ENCODE results near the gene GNG13.

Gene GNG13

DNA sequence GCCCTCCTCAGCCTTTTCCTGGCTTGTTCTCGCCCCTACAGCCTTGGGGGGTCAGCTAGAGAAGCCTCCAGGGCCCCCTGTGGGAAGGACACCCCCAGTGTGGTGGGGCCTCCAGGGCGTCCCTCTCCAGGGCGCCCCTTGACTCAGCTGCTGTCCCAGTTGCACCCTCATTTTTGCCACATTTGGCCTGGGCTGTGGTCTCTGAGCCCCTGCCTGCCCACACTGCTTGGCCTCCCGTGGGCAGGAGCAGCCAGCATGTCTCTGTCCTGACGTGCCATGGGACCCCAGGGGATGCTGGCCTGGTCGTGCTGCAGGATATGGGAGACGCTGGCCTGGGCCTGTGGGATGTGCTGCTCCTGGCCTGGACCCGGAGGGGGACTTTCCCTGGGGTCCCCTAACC, 7.1 kb downstream of the GNG13 start:
- DNase-seq: no peak

- no peak for DNase-seq
Measured at GRCh38 chr16:792221-792995, 8.1 kb downstream of the GNG13 start.

DNA sequence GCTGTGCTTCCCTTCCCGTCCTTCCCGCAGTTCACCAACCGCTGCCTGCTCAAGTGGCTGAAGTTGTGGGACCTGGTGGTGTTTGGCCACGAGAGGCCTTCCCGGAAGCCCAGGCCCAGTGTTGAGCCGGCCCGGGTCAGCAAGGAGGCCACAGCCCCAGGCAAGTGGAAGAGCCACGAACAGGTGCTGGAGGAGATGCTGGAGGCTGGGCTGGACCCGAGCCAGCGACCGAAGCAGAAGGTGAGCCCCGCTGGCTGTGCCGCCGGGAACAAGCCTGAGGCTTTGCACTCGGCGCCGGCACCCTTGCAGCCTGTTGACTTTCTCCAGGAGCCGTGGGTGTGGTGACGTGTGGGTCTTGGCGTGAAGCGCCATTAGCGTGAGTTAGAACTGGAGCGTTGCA, 9.4 kb downstream of the GNG13 start:
- DNase-seq: no peak

- no peak for DNase-seq
Measured at GRCh38 chr16:790086-790485, 10.4 kb downstream of the GNG13 start.

DNA sequence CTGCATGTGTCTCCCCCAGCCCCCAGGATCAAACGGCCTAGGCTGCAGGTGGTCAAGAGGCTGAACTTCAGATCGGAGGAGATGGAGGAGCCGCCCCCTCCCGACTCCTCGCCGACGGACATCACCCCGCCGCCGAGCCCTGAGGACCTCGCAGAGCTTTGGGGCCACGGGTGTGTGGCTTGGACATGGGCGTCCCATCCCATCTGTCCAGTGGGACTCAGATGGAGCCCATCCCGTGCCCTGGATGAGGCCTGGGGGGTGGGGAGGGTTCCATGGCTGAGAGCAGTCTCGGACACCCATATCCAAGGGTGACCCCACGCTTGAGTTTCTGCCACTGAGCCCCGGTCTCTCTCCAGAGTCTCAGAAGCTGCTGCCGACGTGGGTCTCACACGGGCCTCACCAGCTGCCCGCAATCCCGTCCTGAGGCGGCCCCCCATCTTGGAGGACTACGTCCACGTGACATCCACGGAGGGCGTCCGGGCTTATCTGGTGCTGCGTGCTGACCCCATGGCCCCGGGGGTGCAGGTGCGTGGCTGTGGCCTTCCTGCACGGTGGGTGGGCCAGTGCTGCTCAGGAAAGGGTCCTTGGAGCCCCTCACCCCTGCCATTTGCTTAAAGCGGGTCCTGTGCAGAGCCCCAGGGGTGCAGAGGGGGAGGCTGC, 11.2 kb downstream of the GNG13 start:
- DNase-seq: no peak

- DNase-seq: peak; percentile 70
Measured at GRCh38 chr16:788399-789126, 12.0 kb downstream of the GNG13 start, which contains the start of gene CHTF18. Gene CHTF18 (plus strand): TSS chr16:788620. CDS start chr16:788685, 65 bp downstream.

DNA sequence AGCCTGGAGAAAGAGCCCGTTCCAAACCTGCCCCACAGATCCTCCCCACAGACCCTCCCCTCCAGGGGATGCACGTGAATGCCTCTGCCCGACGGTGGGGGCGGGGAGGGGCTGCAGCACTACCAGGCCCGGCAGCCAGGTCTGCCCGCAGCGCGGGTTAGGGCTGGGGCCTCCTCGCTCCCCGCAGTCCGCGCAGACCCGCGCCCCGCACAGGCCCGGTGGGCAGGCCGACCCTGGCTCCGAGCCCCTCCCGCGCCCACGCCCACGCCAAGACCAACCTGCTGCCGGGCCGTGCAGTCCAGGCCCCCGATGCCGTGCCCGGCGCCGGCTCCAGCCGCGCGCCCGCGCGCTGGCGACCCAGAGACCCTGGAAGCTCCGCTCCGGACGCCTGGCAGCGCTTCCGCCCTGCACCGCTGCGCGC, 12.5 kb downstream of the GNG13 start, which contains the start of gene RPUSD1:
TSS of gene RPUSD1 (minus strand) at position 404 of the 421 bp plus-strand sequence. CDS start 644 bp downstream, outside the sequence.
- DNase-seq: no peak

DNA sequence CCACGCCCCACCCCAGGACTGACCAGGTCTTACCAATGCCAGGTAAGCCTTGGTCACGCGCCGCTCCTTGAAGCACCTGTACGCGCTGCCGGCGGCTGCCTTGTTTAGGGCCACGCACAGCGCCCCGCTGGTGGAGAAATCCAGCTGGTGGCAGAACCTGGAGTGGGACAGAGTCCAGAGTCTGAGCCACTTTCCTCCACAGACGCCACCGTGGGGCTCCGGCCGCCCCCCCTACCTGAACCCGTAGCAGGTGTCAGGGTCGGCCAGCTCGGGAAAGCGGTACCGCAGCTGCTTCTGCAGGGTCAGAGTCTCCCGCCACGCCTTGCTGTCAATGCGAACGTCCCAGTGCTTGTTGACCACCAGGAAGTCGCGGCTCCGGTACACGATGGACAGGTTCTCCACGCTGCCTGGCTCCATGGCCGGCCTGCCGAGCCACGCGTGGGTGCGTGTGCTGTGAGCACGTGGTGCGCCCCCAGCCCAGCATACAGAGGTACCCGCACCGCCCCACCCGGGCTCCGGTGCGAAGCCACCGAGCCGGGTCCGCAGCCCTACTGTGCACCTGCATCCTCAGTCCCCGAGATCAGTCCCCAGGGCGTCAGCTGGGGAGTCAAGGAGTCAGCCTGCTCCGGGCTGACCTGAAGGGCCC, 13.1 kb downstream of the GNG13 start:
- no peak for DNase-seq

DNA sequence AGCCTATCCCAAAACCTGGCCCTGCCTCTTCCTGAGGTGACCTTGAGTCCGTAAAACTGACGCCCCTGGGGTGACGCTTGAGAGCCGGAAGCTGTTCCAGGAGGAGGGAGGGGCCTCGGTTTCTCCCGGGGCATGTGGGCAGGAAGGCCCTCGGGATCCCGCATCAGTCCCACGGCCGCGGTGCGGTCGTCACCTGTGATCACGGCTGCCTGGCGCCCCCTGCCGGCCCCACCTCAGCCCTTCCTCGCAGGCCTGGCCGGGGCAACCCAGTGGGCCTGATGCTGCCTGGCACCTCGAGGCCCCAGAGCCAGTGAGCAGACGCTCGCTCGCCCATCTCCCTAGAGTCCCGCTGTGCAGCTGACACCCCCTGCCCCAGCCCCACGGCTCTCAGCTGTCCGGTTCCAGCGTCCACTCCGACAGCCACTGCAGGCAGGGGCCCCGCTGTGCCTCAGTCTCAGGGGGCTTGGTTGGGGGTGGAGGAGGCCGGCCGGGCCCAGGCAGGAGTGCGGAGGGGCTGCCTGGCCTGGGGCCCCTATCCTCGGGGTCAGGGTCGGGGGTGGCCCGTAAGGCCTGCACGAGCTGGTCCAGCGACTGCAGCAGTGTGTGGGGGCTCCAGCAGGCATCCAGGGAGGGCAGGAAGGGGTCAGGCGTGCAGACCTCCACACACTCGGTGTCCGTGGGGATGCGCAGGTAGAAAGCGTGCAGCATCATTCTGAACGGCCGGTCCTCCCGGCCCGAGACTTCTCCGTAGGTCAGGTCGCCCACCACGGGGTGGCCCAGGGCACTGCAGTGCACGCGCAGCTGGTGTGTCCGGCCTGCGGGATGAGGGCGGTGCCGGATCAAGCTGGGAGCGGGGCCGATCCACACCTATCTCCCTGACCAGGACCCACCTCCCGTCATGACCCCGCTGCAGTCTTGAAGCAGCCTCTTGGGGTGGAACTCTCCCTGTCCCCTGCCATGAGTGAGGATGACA, 14.7 kb downstream of the GNG13 start:
- DNase-seq: no peak

DNA sequence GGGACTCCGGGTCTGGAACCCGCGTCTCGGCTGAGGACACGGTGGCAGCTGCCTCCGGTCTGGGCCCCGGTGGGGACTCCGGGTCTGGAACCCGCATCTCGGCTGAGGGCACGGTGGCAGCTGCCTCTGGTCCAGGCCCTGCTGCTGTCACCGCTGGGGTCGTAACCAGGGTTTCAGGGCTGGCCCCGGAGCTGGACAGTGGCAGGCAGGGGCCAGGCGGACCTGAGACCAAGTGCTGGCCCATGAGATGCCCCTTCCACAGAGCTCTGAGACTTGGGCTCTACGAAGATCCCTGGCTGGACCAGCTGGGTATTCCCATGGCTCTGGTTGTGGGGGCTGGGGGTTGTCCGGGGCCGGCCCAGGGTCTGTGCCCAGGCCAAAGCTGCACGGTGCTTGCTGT, 16.1 kb downstream of the GNG13 start:
- no peak for DNase-seq

DNA sequence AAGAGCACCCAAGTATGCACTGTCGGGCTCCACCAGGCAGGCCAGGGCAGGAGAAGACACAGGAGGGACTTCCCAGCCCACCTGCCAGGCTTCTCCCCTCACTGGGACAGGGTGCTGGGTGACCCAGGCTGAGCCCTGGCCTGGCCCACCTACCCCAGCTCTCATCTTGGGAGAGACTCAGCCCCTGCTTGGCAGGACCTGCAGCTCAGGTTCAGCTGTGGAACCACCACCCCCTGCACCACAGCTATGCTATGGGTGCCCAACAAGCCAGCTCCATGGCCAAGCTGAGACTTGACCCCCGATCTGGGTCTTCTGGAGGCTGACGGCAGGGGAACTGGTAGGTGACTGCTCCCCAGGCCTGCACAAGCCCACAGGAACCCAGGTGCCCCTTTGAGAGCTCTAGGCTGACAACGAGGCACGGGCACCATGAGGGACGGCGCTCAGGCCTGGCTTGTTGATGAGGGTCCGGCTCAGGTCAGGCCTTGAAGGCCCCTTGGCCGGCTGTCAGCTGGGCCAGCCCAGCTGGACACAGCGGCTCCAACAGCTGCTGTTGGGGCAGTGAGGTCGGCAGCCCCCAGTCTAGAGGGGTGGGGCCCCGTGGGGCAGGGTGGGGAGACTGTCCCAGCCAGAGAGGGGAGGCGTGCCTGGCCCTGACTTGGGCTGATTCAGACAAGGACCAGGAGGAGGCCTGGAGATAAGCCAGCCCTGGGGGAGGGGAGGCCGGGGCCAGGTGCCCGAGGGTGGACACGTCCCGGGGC, 17.0 kb downstream of the GNG13 start:
- DNase-seq: no peak

DNA sequence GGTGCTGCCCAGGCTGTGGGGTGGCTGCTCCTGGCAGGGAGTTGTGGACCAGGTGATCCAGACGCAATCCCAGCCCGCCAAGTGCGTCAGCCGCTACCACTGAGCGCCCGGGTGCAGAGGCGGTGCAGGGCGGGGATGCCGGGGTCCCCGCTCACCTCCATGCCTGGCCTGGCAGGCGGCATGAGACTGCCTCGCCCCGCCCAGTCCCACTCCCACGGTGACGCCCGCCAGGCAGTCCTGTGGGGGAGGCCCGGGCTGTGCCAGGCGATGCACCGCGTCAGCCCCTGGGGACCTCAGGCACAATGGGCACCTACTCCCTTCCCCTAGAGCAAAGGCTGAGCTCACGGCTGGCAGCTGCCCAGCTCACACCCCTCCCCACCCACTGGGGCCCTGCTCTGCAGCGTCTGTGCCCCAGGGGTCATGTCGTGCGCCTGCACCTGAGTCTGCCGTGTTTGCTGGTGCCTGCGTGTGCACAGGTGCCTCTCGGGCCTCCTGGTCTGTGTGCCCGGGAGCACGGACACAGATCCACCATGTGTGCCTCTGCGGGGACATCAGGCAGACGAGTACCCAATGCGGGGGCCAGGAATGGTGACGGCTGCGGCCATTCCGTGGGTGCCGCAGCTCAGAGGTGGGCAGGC, 17.6 kb downstream of the GNG13 start:
- no peak for DNase-seq

- DNase-seq: no peak
Measured at GRCh38 chr16:782258-782657, 18.3 kb downstream of the GNG13 start.

- DNase-seq: no peak
Measured at GRCh38 chr16:781346-782010, 19.1 kb downstream of the GNG13 start.

GRCh38 chr16:780296-780695, 20.2 kb downstream of the GNG13 start:
- no peak for DNase-seq

DNA sequence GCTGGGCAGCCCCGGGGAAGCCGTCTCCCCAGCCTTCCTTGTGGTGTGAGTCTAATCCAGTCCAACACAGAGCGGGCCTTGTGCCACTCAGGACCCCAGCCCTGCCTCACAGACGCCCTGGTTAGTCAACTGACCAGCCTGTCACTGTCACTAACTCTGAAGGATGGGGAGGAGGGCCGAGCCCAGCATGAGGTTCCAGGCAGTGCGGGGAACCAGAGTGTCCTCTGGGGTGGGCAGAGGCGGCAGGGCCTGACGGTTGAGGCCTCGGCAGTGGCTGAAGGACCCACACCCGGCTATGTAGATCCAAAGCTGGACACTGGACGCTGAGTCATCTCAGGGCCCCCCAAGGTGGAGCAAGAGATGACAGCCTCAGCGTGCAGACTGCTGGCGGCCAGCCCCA, 21.0 kb downstream of the GNG13 start:
- no peak for DNase-seq

DNA sequence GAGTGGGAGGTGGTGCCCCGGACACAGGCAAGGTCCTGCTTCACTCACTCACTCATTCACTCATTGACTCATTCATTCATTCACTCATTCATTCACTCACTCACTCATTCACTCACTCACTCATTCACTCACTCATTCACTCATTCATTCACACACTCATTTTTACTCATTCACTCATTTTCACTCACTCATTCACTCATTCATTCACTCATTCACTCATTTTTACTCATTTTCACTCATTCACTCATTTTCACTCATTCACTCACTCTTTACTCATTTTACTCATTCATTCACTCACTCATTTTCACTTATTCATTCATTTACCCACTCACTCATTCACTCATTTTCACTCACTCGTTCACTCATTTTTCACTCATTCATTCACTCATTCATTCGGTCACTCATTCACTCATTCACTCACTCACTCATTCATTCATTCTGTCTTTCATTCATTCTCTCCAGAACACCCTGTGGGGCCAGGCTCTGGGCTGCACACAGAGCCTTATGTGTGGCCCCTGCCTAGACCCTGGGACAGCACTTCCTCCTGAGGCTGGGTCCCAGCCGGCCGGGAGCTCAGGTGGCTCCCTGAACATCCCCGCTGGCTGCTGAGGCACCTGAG, 21.5 kb downstream of the GNG13 start:
- DNase-seq: no peak

DNA sequence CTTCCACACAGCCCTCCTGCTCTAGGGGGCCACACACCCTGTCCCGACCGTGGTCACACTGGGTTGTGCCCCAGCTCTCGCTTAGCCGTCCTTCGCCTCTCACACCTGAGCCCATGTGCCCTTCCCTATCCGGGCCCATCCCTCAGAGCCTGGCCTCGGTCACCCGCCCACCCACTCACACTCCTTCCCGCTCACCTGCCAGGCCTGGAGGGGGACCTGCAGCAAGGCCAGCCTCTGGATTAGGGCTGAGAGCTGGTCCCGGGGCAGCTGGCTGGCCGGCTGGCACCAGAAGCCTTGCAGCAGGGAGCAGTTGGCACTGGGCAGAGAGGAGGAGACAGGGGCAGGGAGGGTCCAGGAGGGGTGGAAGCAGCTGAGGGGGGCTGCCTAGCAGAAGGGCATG, 22.1 kb downstream of the GNG13 start:
- DNase-seq: no peak

- no peak for DNase-seq
Measured at GRCh38 chr16:777826-778225, 22.7 kb downstream of the GNG13 start.

DNA sequence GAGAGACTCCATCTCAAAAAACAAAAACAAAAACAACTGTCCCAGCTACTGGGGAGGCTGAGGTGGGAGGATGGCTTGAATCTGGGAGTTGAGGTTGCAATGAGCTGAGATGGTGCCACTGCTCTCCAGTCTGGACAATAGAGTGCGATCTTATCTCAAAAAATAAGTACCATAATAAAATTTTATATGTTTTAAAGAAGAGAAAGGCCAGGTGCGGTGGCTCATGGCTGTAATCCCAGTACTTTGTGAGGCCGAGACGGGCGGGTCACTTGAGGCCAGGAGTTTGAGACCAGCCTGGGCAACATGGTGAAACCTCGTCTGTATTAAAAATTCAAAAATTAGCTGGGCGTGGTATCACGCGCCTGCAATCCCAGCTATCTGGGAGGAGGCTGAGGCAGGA, 23.7 kb downstream of the GNG13 start:
- no peak for DNase-seq

All from GF-D8 (cell line).